PC-3 (cell line): ENCODE data around the gene ZFX. TPM values are rescaled to one million over a fixed set of nuclear protein-coding genes. Genes with fewer than 3 reads are reported as not detected.
A peak's percentile ranks its signal among the peaks of the same experiment; 100 is the strongest.

ENCODE experiments used
- ATAC-seq: fragments of 200-7000 bp; cut with Tn5 transposase; 2 replicates; pipeline ENCODE4 v1.9.1; 2020; ENCODE audit warnings: mild to moderate bottlenecking, moderate library complexity
- BruUV-seq: library from RNA; stranded (reverse); fragments of 400-500 nt; replicated peaks from 2 replicates; lab custom pipeline; 2021; lab: Mats Ljungman, UMichigan
- CTCF ChIA-PET: fragments of 300-600 bp; sonication (Branson Sonifier 250); formaldehyde crosslinking; loops from one replicate; lab custom pipeline; 2022; ENCODE audit warnings: antibody characterized with exemption; lab: Charles Lee
- POLR2A ChIA-PET: fragments of 300-600 bp; sonication (Branson Sonifier 250); formaldehyde crosslinking; loops from one replicate; lab custom pipeline; 2022; ENCODE audit warnings: antibody characterized with exemption; ENCODE audit not compliant: unreplicated experiment; lab: Charles Lee
- DNase-seq: peaks from one replicate; pipeline ENCODE4 v3.0.0-alpha.2; 2015
- H2AFZ ChIP-seq: fragments of 300-600 bp; sonication (generic); 2 replicates; pipeline ENCODE4 v1.6.0; 2016; ENCODE audit warnings: antibody characterized with exemption, low read length
- H3F3A ChIP-seq: fragments of 300-600 bp; sonication (generic); one replicate; pipeline ENCODE4 v1.6.0; 2017; ENCODE audit warnings: antibody characterized with exemption, low read length, control low read depth, mild to moderate bottlenecking; ENCODE audit not compliant: unreplicated experiment
- H3K27ac ChIP-seq: fragments of 300-600 bp; sonication (generic); 2 replicates; pipeline ENCODE4 v1.5.1; 2016; ENCODE audit warnings: mild to moderate bottlenecking, low read length
- H3K27me3 ChIP-seq: fragments of 300-600 bp; sonication (generic); 2 replicates; pipeline ENCODE4 v1.6.1; 2016; ENCODE audit warnings: low read length, mixed read lengths
- H3K36me3 ChIP-seq: fragments of 300-600 bp; sonication (generic); 2 replicates; pipeline ENCODE4 v1.6.1; 2016; ENCODE audit warnings: low read depth, mixed run types, low read length, mixed read lengths
- H3K4me1 ChIP-seq: fragments of 300-600 bp; sonication (generic); 2 replicates; pipeline ENCODE4 v1.5.1; 2016; ENCODE audit warnings: low read length; ENCODE audit not compliant: insufficient read depth
- H3K4me2 ChIP-seq: fragments of 300-600 bp; sonication (generic); 2 replicates; pipeline ENCODE4 v1.6.0; 2016; ENCODE audit warnings: low read length
- H3K4me3 ChIP-seq: fragments of 300-600 bp; sonication (generic); 2 replicates; pipeline ENCODE4 v1.5.1; 2016; ENCODE audit warnings: mild to moderate bottlenecking, low read length, mixed read lengths
- H3K79me2 ChIP-seq: fragments of 300-600 bp; sonication (generic); 2 replicates; pipeline ENCODE4 v1.6.1; 2017; ENCODE audit warnings: low read length, mixed read lengths
- H3K9ac ChIP-seq: fragments of 300-600 bp; sonication (generic); 2 replicates; pipeline ENCODE4 v1.6.0; 2016; ENCODE audit warnings: mild to moderate bottlenecking, low read length
- H3K9me2 ChIP-seq: fragments of 300-600 bp; sonication (generic); replicated peaks from 2 replicates; pipeline ENCODE4 v1.6.1; 2016; ENCODE audit warnings: mixed run types, low read length, mixed read lengths
- H3K9me3 ChIP-seq: fragments of 300-600 bp; sonication (generic); 2 replicates; pipeline ENCODE4 v1.6.1; 2016; ENCODE audit warnings: low read length, mixed read lengths
- H4K20me1 ChIP-seq: fragments of 300-600 bp; sonication (generic); 2 replicates; pipeline ENCODE4 v1.6.1; 2016; ENCODE audit warnings: low read length, mixed read lengths
- CTCF ChIP-seq: fragments of 300-600 bp; sonication (generic); conservative IDR thresholded peaks from 2 replicates; pipeline ENCODE4 v1.5.1; 2017; ENCODE audit warnings: antibody characterized with exemption, low read depth, mild to moderate bottlenecking, low read length
- EZH2 ChIP-seq: fragments of 300-600 bp; sonication (generic); IDR thresholded peaks from one replicate; pipeline ENCODE4 v1.6.1; 2017; ENCODE audit warnings: antibody characterized with exemption, mild to moderate bottlenecking, low read length; ENCODE audit not compliant: unreplicated experiment
- EZH2phosphoT487 ChIP-seq: fragments of 300-600 bp; sonication (generic); IDR thresholded peaks from 2 replicates; pipeline ENCODE4 v1.6.1; 2018; ENCODE audit warnings: mild to moderate bottlenecking, antibody characterized with exemption, low read length, borderline replicate concordance
- intact Hi-C: fragments of 100-400 bp; cut with micrococcal nuclease; formaldehyde crosslinking; loops from 2 replicates; pipeline ENCODE4 v1.9.0; 2023
- total RNA-seq: library from RNA; depleted of rRNA; stranded (reverse); fragments of >200 nt; gene quantifications from 2 replicates; pipeline ENCODE4 v1.2.3, GENCODE V29; 2014

The ZFX gene
- total RNA-seq, 1 experiment from 2014 or later: 21.0 TPM

- DNase-seq (no peak), ATAC-seq (peak; percentile 48)
- Histone ChIP-seq H2AFZ (no peak overlapping the region), H3K9me2 (no peaks in the 10 kb centered on the region), H3K27me3 (no peaks in the 10 kb centered on the region), H3K9me3 (no peaks in the 10 kb centered on the region), H3K27ac (no peak overlapping the region), H3K4me3 (no peak overlapping the region), H3K36me3 (no peaks in the 10 kb centered on the region), H3K4me2 (no peak overlapping the region), H4K20me1 (no peaks in the 10 kb centered on the region), H3K9ac (no peak overlapping the region), H3K79me2 (no peaks in the 10 kb centered on the region), H3F3A (no peaks in the 10 kb centered on the region), H3K4me1 (no peaks in the 10 kb centered on the region; the same call in 1 of the 2 replicates)
- CTCF ChIA-PET: no interaction called here
- TF ChIP-seq CTCF (no peak), EZH2phosphoT487 (no peak), EZH2 (no peak)
- POLR2A ChIA-PET: no interaction called here
- no TSS peak for BruUV-seq
- intact Hi-C loops: loop anchor here (10.0 kb wide), 1 partner anchor 89 kb away; no protein-coding TSS in a partner anchor
These were observed 94.2 kb downstream of the ZFX start for GRCh38 chrX:24243692-24244091.

- Histone ChIP-seq H3K79me2 (no peaks in the 10 kb centered on the region), H3K27ac (no peak overlapping the region), H3K27me3 (no peaks in the 10 kb centered on the region), H3K4me2 (no peak overlapping the region), H3K4me3 (no peak overlapping the region), H3K36me3 (no peaks in the 10 kb centered on the region), H3K9ac (no peak overlapping the region), H3F3A (no peaks in the 10 kb centered on the region), H2AFZ (no peak overlapping the region), H3K9me3 (no peaks in the 10 kb centered on the region), H4K20me1 (no peaks in the 10 kb centered on the region), H3K9me2 (no peaks in the 10 kb centered on the region), H3K4me1 (no peaks in the 10 kb centered on the region; the same call in 1 of the 2 replicates)
- POLR2A ChIA-PET: no interaction called here
- no TSS peak for BruUV-seq
- ATAC-seq (no peak; the same call in 1 of the 2 replicates), DNase-seq (peak; percentile 36)
- CTCF ChIA-PET: no interaction called here
- no peak for TF ChIP-seq EZH2phosphoT487
- intact Hi-C loops: loop anchor here (10.0 kb wide), 1 partner anchor 90 kb away; no protein-coding TSS in a partner anchor
These were observed 95.7 kb downstream of the ZFX start for GRCh38 chrX:24245202-24245601.

- Histone ChIP-seq H3K4me3 (no peak overlapping the region), H3K27me3 (no peaks in the 10 kb centered on the region), H4K20me1 (no peaks in the 10 kb centered on the region), H3K27ac (no peak overlapping the region), H3K9me3 (no peaks in the 10 kb centered on the region), H2AFZ (no peak overlapping the region), H3K9me2 (no peaks in the 10 kb centered on the region), H3K4me1 (no peaks in the 10 kb centered on the region; the same call in 1 of the 2 replicates), H3K4me2 (no peak overlapping the region), H3F3A (no peaks in the 10 kb centered on the region), H3K79me2 (no peaks in the 10 kb centered on the region), H3K36me3 (no peaks in the 10 kb centered on the region), H3K9ac (no peak overlapping the region)
- ChIA-PET CTCF (no interaction called here), POLR2A (no interaction called here)
- ATAC-seq (no peak), DNase-seq (no peak)
- BruUV-seq: no TSS peak
- intact Hi-C loops: loop anchor here (10.0 kb wide), 1 partner anchor 93 kb away; no protein-coding TSS in a partner anchor
- TF ChIP-seq EZH2phosphoT487: no peak
- TF ChIP-seq CTCF: no peak
- TF ChIP-seq EZH2: no peak
These were observed 98.5 kb downstream of the ZFX start for GRCh38 chrX:24248042-24248441.
